Central memory CD8-positive, alpha-beta T cell (primary cell): ENCODE measurements around the gene KY.

Source experiments
- ATAC-seq: fragments of 150-1000 bp; cut with Tn5 transposase; replicated peaks from 2 replicates; pipeline ENCODE4 v1.10.0; 2022; ENCODE audit warnings: mild to moderate bottlenecking, moderate FRiP score, moderate number of reproducible peaks; ENCODE audit not compliant: poor library complexity, severe bottlenecking; ENCODE audit errors: extremely low read depth
- DNase-seq, 2 donors: peaks; one replicate each; pipeline ENCODE4 v3.0.0; 2021; ENCODE audit warnings: low spot score in 2 of 2
- H3K27ac Mint-ChIP-seq: one replicate; pipeline ENCODE4 v1.8.0; 2022; ENCODE audit warnings: low read depth, mild to moderate bottlenecking, moderate library complexity, mixed read lengths
- H3K27me3 Mint-ChIP-seq: one replicate; pipeline ENCODE4 v1.8.0; 2022; ENCODE audit warnings: mixed read lengths
- H3K36me3 Mint-ChIP-seq: one replicate; pipeline ENCODE4 v1.8.0; 2022; ENCODE audit warnings: mild to moderate bottlenecking, moderate library complexity, mixed read lengths; ENCODE audit not compliant: insufficient read depth
- H3K4me1 Mint-ChIP-seq: one replicate; pipeline ENCODE4 v1.8.0; 2022; ENCODE audit warnings: mixed read lengths
- H3K4me3 Mint-ChIP-seq: one replicate; pipeline ENCODE4 v1.8.0; 2022; ENCODE audit warnings: mild to moderate bottlenecking, moderate library complexity, mixed read lengths
- H3K9me3 Mint-ChIP-seq: one replicate; pipeline ENCODE4 v1.8.0; 2022; ENCODE audit warnings: mixed read lengths

The KY gene, protein sequence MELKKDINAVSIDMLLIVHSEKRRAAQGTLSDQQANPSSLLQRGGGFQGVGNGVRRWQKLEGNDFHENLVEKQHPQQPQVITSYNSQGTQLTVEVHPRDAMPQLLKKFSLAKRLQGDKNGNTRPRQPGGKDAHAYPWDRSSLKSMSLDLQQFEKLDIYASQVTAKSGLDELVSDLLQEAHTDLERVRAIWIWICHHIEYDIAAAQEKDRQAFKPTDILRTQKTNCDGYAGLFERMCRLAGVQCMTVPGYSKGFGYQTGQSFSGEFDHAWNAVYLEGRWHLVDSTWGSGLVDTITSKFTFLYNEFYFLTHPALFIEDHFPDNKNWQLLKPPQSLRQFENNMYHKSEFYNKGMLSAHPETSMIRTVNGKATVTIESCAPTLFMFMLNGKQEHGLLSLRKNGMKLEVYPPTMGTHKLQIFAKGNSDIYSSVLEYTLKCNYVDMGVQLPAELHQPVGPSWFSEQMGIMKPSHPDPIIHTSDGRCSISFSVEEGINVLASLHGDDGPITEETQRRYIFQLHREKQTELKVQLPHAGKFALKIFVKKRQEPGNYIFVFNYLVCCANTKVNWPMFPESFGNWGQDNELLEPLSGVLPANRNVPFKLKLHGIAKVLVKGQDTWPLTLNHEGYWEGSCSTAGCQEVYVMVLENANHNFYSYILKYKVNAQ

DNA sequence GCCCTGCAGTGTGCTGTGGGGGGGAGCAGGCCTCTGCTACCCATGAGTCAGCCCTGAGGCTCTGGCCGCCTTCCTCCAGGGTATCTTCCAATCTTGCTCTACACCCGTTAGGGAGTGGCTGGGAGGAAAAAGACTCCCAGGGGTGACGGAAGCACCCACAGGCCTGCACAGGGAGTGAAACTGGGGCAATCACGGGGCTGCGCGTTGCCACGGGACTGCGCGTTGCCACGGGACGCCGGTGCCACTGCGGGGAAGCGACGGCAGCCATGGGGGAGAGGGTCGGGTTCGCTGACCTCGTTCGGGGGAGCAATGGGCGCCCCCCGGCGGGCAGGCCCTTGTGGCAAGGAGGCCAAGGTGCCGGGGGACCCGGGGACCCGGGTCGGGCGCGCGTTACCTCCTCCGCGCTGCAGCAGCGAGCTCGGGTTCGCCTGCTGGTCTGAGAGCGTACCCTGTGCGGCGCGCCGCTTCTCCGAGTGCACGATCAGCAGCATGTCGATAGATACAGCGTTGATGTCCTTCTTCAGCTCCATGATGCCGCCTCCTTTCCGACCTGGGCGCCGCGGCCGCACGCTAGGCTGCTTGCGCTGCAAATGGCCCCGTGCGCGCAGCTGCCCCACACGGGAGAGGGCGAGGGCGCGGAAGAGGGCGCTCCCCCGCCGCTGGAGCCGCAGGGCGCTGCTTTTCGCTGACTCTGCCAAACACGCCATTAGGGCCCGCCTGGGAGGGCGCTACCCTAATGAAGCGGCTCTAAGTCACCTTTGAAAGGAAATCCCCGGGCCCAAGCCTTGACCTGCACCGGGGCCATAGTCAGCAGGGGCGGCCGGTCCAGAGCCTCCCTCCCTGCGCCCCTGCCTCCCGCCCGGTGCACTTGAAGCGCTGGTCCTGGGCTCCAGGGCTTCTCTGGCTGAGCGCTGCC, at the start of gene KY:
TSS of gene KY (minus strand) at position 592 of the 916 bp plus-strand sequence. CDS start at position 530, 62 bp downstream.
- ATAC-seq (no peak), DNase-seq (no peak)
- Mint-ChIP-seq H3K27ac (no peak within 1 kb of the TSS), H3K4me3 (no peak within 1 kb of the TSS), H3K36me3 (no peaks in the 10 kb centered on the region), H3K9me3 (no peaks in the 10 kb centered on the region), H3K4me1 (no peaks in the 10 kb centered on the region), H3K27me3 (peaks cover 24% of the 10 kb centered on the region)

DNA sequence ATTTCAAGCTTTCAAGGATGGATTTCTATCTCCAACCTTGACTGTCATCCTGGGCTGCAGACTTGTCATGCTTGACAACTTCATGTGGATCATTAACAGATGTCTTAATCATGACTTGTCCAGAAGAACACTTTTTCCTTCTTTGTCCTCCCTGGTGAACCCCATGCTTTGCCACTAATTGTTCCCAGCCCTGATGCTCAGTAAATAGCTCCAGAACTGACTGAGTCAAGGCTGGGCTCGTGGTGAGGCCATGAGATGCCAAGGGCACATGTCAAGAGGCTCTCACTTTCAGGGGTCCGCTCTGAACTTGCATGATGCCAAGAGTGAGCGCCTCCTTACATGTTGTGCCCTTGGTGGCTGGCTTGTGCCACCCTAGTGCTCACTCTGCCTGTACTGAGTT, 48.9 kb upstream of the KY start:
- Mint-ChIP-seq H3K27me3 (peaks cover 23% of the 10 kb centered on the region), H3K27ac (no peak overlapping the region), H3K36me3 (no peaks in the 10 kb centered on the region), H3K9me3 (peaks cover 5% of the 10 kb centered on the region), H3K4me1 (no peaks in the 10 kb centered on the region), H3K4me3 (no peak overlapping the region)
- DNase-seq (no peak), ATAC-seq (no peak)

DNA sequence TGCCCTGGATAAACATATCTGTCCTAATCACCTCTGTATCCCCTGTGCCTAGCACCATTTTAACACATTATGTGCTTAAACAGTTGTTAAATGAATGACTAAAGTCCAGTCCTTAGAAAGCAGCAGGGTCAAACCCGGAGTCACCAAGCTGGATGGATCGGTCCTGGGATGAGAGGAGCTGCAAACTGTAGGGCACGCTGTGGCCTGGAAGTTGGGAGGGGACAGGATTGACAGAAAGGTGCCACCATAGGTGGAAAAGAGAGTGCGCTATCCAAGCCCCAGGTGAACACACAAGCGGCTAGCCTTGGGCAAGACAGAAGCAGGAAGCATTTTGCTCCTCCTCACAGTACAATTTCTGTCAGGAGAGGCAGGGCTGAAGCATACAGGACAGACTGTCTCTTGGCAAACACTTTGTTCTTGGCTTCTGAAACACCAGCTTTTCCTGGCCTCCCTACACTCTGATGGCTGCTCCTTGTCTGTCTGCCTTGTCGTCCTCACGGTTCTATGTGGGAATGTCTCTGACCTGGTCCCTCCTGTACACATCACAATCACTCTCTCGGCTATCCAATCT, 48.4 kb upstream of the KY start:
- H3K4me1 Mint-ChIP-seq = no peaks in the 10 kb centered on the region
- DNase-seq (no peak), ATAC-seq (no peak)
- H3K27me3 Mint-ChIP-seq = peaks cover 23% of the 10 kb centered on the region
- H3K36me3 Mint-ChIP-seq = no peaks in the 10 kb centered on the region
- H3K27ac Mint-ChIP-seq = no peak overlapping the region
- peaks cover 3% of the 10 kb centered on the region for H3K9me3 Mint-ChIP-seq
- H3K4me3 Mint-ChIP-seq = no peak overlapping the region

DNA sequence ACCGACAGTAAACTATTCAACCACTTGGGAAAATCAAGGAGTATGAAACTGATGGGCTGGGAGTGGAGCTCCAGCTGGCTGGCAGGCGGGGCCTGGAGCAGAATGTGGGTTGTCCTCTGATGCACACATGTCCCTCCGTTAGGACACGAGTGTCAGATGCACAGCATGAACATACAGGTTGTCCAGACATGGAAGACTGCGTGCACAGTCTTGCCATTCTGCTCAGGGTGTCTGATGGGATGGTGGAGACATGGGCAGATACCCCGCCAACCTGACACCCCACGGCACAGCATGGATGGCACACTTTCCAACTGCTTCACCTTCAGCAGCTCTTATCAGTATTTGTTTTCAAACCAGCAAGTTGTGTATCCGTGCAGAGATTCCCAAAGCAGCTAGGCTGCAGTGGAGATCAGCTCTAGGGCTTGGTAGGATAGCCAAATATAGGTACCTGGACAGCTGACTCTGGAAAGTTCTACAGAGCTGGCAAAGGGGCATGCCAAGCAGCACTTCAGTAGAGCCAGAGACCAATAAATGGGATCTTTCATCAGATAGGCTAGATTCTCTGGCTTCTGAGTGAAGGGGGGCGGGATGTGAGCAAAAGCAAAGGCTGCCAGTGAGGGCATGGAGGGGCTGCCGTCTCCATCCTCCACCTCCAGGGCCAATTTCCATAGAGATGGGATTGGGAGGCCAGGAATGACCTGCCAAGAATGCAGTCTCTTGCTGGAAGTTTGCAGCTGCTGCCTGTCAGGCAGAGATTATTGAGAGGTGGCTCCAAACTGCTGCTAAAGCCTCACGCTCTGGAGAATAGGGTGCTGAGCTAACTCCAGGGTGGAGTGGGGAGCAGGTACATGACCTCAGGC, 47.2 kb upstream of the KY start:
- ATAC-seq (no peak), DNase-seq (no peak)
- H3K27me3 Mint-ChIP-seq = peaks cover 23% of the 10 kb centered on the region
- no peaks in the 10 kb centered on the region for H3K9me3 Mint-ChIP-seq
- H3K27ac Mint-ChIP-seq = no peak overlapping the region
- no peaks in the 10 kb centered on the region for H3K36me3 Mint-ChIP-seq
- no peaks in the 10 kb centered on the region for H3K4me1 Mint-ChIP-seq
- H3K4me3 Mint-ChIP-seq = no peak overlapping the region

DNA sequence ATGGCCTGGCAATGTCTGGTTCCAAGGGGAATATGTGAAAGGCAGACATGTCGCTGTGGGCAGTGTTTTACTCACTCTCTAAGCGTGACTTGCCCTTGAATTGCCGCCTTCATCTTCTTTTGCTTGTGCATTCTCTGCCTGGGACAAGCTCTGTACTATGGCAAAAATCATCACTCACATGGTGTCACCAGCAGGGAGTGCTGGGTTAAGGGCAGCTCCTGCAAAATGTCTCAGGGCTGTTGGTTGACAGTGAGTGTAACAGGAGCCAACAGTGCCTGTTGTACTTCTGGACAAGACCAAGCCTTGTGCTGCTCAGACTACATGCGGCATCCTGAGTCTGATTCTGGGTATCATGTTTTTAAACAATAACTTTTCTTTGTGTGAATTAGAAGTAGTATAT, 45.3 kb upstream of the KY start:
- Mint-ChIP-seq H3K27ac (no peak overlapping the region), H3K27me3 (peaks cover 23% of the 10 kb centered on the region), H3K9me3 (no peaks in the 10 kb centered on the region), H3K4me3 (no peak overlapping the region), H3K36me3 (no peaks in the 10 kb centered on the region), H3K4me1 (no peaks in the 10 kb centered on the region)
- ATAC-seq (no peak), DNase-seq (no peak)

DNA sequence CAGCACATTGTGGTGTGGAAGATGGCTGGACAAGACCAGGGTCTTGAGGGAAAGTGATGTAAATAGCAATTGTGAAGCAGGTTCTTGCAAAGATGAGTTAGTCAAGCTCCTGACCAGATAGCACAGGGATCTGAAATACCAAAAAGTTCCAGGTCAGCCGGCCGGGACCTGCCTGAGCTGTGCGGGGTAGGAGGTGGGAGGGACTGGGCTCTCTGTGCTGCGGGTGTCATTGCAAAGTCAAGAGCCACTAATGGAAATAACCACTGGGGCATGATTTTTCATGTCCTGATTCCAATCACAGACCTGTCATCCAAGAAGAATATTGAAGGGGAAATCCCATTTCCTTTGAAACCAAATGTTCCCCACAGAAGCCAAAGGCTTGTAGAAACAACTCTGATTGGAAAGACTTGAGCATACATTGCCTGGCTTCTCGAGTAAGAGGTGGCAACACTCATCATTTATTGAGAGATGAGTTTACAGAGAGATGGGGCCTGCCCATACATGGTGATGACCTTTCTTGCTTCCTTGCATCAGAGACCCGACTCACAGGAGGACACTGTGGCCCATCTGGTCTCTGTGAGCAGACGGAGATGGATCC, 44.2 kb upstream of the KY start:
- Mint-ChIP-seq H3K27ac (no peak overlapping the region), H3K27me3 (peaks cover 17% of the 10 kb centered on the region), H3K36me3 (no peaks in the 10 kb centered on the region), H3K4me3 (no peak overlapping the region), H3K9me3 (no peaks in the 10 kb centered on the region), H3K4me1 (no peaks in the 10 kb centered on the region)
- no peak for ATAC-seq
- no peak for DNase-seq

DNA sequence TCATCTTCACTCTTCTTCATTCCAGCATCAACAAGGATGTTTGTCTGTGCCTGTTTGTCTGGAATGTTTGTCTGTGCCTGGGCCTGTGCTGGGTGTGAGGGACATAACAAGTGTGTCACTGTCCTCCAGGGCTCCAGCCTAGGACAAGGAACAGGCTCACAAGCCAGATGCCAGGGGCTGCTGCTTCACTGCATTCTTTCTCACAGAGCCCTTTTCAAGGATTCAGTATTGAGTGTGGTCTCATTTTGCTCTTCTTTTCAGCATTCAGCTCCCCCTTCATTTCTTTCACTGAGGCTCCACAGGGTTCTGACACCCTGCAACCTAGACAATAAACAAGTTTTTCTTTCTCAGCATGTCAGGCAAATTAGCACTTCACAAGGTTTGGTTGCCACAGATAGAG, 43.6 kb upstream of the KY start:
- H3K27me3 Mint-ChIP-seq = peaks cover 11% of the 10 kb centered on the region
- no peaks in the 10 kb centered on the region for H3K4me1 Mint-ChIP-seq
- ATAC-seq (no peak), DNase-seq (no peak)
- no peak overlapping the region for H3K4me3 Mint-ChIP-seq
- H3K27ac Mint-ChIP-seq = no peak overlapping the region
- no peaks in the 10 kb centered on the region for H3K36me3 Mint-ChIP-seq
- H3K9me3 Mint-ChIP-seq = no peaks in the 10 kb centered on the region

DNA sequence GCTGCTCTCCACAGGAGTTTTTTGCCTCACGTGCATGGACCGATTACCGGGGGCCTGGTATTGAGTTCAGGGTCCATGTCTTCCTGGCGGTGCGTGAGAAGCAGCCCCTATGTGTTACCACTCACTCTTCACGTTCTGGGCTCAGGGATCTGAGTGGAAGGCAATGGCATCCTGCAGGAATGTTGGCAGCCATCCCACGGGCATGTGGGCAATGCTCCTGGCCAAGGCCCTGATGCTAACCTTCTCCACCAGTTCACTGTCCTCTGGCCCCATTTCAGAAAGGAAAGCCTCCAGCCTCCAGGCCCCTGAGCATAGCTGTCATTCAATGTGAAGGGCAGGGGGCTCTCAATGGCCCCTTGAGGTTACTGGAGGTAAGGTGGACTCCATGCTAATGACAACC, 43.0 kb upstream of the KY start:
- Mint-ChIP-seq H3K27ac (no peak overlapping the region), H3K9me3 (no peaks in the 10 kb centered on the region), H3K27me3 (peaks cover 11% of the 10 kb centered on the region), H3K4me1 (no peaks in the 10 kb centered on the region), H3K36me3 (no peaks in the 10 kb centered on the region), H3K4me3 (no peak overlapping the region)
- DNase-seq (no peak), ATAC-seq (no peak)

DNA sequence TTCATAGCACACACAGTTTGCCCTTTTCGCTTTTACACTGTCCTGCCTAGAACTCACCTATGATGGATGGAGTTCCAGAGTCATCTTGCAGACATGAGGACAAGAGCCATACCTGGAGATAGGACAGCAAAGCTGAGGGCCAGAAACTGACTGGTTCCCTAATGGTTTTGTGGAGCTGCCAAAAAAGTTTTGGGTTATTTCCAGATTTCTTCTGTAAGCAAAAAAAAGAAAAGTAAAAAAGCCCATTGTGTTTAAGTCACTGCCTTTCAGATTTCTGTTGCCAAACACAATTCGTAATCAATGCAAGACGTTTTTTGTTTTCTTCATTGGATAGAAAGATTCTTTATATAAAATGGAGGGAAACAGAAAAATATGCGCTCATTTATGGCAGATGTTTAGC, 42.4 kb upstream of the KY start:
- Mint-ChIP-seq H3K27me3 (peaks cover 11% of the 10 kb centered on the region), H3K4me1 (no peaks in the 10 kb centered on the region), H3K36me3 (no peaks in the 10 kb centered on the region), H3K27ac (no peak overlapping the region), H3K4me3 (no peak overlapping the region), H3K9me3 (no peaks in the 10 kb centered on the region)
- ATAC-seq (no peak), DNase-seq (no peak)

DNA sequence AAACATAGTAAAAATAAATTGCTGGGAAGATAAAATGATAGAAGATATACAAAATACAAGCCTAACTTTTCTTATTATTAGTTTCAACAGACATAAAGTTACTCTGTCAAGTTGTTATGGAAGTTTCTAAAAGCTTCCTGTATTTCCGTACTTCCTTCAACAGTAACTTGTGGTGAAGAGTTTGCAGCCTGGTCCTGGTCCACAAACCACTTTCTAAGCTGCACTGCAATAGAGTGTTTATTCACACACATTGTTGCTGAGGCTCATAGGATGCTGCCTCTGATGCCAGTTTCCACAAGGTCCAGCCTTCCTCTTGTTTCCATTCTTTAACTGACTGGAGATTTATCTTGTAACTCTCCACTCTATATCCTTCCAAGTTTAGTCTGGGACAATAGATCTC, 39.4 kb upstream of the KY start:
- Mint-ChIP-seq H3K36me3 (no peaks in the 10 kb centered on the region), H3K27ac (no peak overlapping the region), H3K4me3 (no peak overlapping the region), H3K27me3 (peaks cover 11% of the 10 kb centered on the region), H3K4me1 (no peaks in the 10 kb centered on the region), H3K9me3 (no peaks in the 10 kb centered on the region)
- ATAC-seq = no peak
- no peak for DNase-seq

DNA sequence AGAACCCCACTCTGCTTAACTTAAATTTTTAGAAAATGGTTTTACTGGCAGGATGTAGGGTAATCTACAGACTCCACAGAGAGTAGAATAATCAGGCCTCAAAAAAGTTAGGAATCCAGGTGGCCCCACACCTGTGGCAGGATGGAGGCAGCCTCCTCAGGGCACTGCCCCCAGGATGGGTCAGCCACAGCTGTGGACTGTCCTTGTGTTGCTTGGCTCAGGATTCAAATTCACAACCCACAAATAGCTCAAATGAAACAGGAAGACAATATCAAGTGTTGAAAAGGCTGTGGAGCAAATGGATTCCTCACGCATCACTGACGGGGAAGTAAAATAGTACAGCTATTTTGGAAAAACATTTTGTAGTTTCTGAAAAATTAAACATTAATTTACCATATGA, 36.8 kb upstream of the KY start:
- no peak overlapping the region for H3K27ac Mint-ChIP-seq
- H3K4me1 Mint-ChIP-seq = no peaks in the 10 kb centered on the region
- H3K9me3 Mint-ChIP-seq = no peaks in the 10 kb centered on the region
- H3K36me3 Mint-ChIP-seq = no peaks in the 10 kb centered on the region
- DNase-seq (no peak), ATAC-seq (no peak)
- H3K27me3 Mint-ChIP-seq = no peaks in the 10 kb centered on the region
- no peak overlapping the region for H3K4me3 Mint-ChIP-seq
